GM20431 (cell line): ENCODE results near the gene UNCX.
"Not testable (repeated sequence)": the region's sequence is repeated elsewhere in the genome, so short reads cannot be mapped to it uniquely, and the experiment has no call there.

Experiments used
- in situ Hi-C: fragments of 300-500 bp; cut with MseI, MboI; formaldehyde crosslinking; loops from one replicate; pipeline ENCODE4 v1.15.0; 2020; ENCODE audit warnings: low sequenced_read_pairs; ENCODE audit not compliant: unreplicated experiment

The UNCX gene

GRCh38 chr7:1232623-1233332, at the start of gene UNCX:
Gene UNCX, plus strand, starts transcription at chr7:1232872. Its CDS starts 146 bp downstream, at chr7:1233018.
- in situ Hi-C loops: no loop called here

- in situ Hi-C loops: no loop called here
Measured at GRCh38 chr7:1187127-1187526, 45.5 kb upstream of the UNCX start.

GRCh38 chr7:1188720-1189294, 43.9 kb upstream of the UNCX start:
- in situ Hi-C loops: no loop called here

GRCh38 chr7:1189986-1190772, 42.5 kb upstream of the UNCX start:
- in situ Hi-C loops: no loop called here

- in situ Hi-C loops: no loop called here
Measured at GRCh38 chr7:1192171-1192676, 40.4 kb upstream of the UNCX start.

GRCh38 chr7:1193593-1194424, 38.9 kb upstream of the UNCX start:
- in situ Hi-C loops: no loop called here

GRCh38 chr7:1196441-1196840, 36.2 kb upstream of the UNCX start:
- in situ Hi-C loops: not testable (repeated sequence)

GRCh38 chr7:1196950-1197349, 35.7 kb upstream of the UNCX start:
- in situ Hi-C loops: no loop called here

- in situ Hi-C loops: no loop called here
Measured at GRCh38 chr7:1197997-1198625, 34.6 kb upstream of the UNCX start.

GRCh38 chr7:1200045-1200444, 32.6 kb upstream of the UNCX start:
- in situ Hi-C loops: no loop called here

GRCh38 chr7:1201916-1202315, 30.8 kb upstream of the UNCX start:
- in situ Hi-C loops: no loop called here

GRCh38 chr7:1202914-1203313, 29.8 kb upstream of the UNCX start:
- in situ Hi-C loops: not testable (repeated sequence)

GRCh38 chr7:1204460-1205140, 28.1 kb upstream of the UNCX start:
- in situ Hi-C loops: no loop called here

- in situ Hi-C loops: not testable (repeated sequence)
Measured at GRCh38 chr7:1205742-1206141, 26.9 kb upstream of the UNCX start.

- in situ Hi-C loops: no loop called here
Measured at GRCh38 chr7:1209097-1209496, 23.6 kb upstream of the UNCX start.

- in situ Hi-C loops: no loop called here
Measured at GRCh38 chr7:1210321-1210978, 22.2 kb upstream of the UNCX start.

GRCh38 chr7:1210979-1211608, 21.6 kb upstream of the UNCX start:
- in situ Hi-C loops: no loop called here

GRCh38 chr7:1211611-1212010, 21.1 kb upstream of the UNCX start:
- in situ Hi-C loops: no loop called here
